Right atrium auricular region (tissue), 2 donors: Measurements from ENCODE around the gene CGB1. TPM values are rescaled to one million over a fixed set of nuclear protein-coding genes. Genes with fewer than 3 reads are reported as not detected.

Experiments
- DNase-seq: peaks from one replicate; pipeline ENCODE4 v3.0.0-alpha.2; 2019; ENCODE audit warnings: low spot score
- H3K27ac ChIP-seq, 2 donors: fragments of 200-600 bp; sonication (generic); 1 replicate in 1 of 2; 2 replicates in 1 of 2; pipeline ENCODE4 v1.5.1; 2016 to 2019
- H3K27me3 ChIP-seq, 2 donors: fragments of 200-600 bp; sonication (generic); one replicate each; pipeline versions ENCODE4 v1.5.1 to v1.6.0; 2017 to 2019
- H3K36me3 ChIP-seq: fragments of 200-600 bp; sonication (generic); one replicate; pipeline ENCODE4 v1.5.1; 2016
- H3K4me1 ChIP-seq, 2 donors: fragments of 200-600 bp; sonication (generic); one replicate each; pipeline versions ENCODE4 v1.5.1 to v1.6.0; 2017 to 2019
- H3K4me3 ChIP-seq, 2 donors: fragments of 200-600 bp; sonication (generic); 1 replicate in 1 of 2; 2 replicates in 1 of 2; pipeline ENCODE4 v1.5.1; 2017 to 2019; ENCODE audit warnings: mild to moderate bottlenecking in 1 of 2, moderate library complexity in 1 of 2
- H3K9me3 ChIP-seq, 2 donors: fragments of 200-600 bp; sonication (generic); one replicate each; pipeline ENCODE4 v1.5.1; 2019
- total RNA-seq, 2 donors: library from RNA; depleted of rRNA; stranded (reverse); fragments of >200 nt; gene quantifications; one replicate each; pipeline ENCODE4 v1.1.0, GENCODE V29; 2016
- TF ChIP-seq, protein P1 (sequence below), 2 donors: fragments of 200-600 bp; sonication (generic); IDR thresholded peaks; one replicate each; pipeline ENCODE4 v1.5.1; 2019; ENCODE audit warnings: antibody characterized with exemption in 2 of 2

Gene CGB1
- total RNA-seq, 2 donors from 2014 or later = not detected

DNA sequence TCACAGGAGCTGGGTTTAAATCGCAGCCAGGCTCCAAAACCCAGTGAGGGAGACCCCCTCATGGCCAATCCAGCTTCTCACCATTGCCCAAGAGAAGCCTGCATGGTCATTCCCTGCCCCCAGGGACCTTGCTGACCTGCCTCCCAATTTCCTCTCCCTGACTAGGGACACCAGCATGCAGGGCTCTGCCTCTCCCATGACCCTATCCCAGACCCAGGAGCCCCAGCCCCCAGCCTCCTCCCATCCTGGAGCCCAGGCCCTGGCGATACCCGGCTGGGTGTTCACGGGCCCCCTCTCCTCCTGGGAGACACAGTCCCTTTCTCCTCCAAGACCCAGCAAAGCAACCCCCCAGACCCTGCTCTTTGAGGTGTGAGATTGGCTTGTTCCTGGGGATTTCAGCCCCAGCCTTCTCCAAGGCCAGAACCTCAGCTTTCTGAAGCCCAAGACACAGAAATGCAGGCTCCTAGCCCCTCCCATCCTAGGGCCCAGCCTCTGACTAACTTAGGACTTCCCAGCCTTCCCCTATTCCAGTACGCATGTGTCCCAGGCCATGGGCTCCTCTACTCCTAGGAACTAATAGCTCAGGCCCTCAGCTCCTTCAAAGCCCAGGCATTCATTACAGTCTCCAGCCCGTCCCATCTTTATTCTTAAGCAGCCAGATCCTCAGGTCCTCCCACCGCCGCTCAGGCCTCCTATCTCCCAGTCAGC, 44.7 kb downstream of the CGB1 start:
- TF ChIP-seq, protein P1, sequence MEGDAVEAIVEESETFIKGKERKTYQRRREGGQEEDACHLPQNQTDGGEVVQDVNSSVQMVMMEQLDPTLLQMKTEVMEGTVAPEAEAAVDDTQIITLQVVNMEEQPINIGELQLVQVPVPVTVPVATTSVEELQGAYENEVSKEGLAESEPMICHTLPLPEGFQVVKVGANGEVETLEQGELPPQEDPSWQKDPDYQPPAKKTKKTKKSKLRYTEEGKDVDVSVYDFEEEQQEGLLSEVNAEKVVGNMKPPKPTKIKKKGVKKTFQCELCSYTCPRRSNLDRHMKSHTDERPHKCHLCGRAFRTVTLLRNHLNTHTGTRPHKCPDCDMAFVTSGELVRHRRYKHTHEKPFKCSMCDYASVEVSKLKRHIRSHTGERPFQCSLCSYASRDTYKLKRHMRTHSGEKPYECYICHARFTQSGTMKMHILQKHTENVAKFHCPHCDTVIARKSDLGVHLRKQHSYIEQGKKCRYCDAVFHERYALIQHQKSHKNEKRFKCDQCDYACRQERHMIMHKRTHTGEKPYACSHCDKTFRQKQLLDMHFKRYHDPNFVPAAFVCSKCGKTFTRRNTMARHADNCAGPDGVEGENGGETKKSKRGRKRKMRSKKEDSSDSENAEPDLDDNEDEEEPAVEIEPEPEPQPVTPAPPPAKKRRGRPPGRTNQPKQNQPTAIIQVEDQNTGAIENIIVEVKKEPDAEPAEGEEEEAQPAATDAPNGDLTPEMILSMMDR (IDR thresholded peaks at IDR 0.05) = no peak
- Histone ChIP-seq H3K4me1 (peaks cover 0 to 40% of the 10 kb centered on the region in 2 donors), H3K27ac (peak overlapping the region; percentile 91 to 95), H3K36me3 (peaks cover 15% of the 10 kb centered on the region), H3K9me3 (no peaks in the 10 kb centered on the region), H3K4me3 (peak overlapping the region; percentile 75), H3K27me3 (no peaks in the 10 kb centered on the region)
- DNase-seq = peak; percentile 78

DNA sequence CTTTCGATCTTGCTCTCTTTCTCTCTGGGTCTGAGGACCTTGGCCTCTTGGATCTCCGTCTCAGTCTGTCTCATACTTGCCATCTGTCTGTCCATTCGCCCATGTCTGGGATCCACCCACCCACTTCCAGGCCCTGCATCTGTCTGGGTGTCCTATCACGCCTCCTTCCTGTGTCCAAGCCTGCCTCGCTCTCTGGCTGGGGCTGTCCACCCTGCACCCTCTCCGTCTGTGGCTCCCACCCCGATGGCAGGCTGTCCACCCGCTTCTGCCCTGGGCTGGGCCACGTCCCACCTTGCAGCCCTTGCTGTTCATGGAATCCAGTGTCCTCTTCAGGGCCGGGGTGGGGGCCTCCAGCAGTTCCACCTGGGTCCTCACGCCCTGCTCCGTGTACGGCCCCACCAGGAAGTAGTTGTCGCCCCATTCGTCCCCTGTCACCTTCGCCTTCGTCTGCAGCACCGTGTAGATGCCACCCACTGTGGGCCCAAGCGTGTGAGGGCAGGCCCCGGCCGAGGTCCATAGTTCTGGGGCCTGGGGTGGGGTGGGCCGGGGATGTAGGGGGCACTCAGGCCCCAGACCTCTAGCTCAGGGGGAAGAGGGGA, 45.6 kb downstream of the CGB1 start:
- H3K27ac ChIP-seq = peak overlapping the region; percentile 91 to 95
- H3K4me3 ChIP-seq = peak overlapping the region; percentile 75
- TF ChIP-seq, protein P1 (IDR thresholded peaks at IDR 0.05) = no peak
- DNase-seq = no peak
- H3K27me3 ChIP-seq = no peaks in the 10 kb centered on the region
- H3K4me1 ChIP-seq = peaks cover 0 to 40% of the 10 kb centered on the region in 2 donors
- peaks cover 24% of the 10 kb centered on the region for H3K36me3 ChIP-seq
- H3K9me3 ChIP-seq = no peaks in the 10 kb centered on the region

GRCh38 chr19:48990400-48990799, 46.3 kb downstream of the CGB1 start:
- Histone ChIP-seq H3K27me3 (no peaks in the 10 kb centered on the region), H3K4me3 (no peak overlapping the region), H3K27ac (peak overlapping the region; percentile 91 to 95), H3K36me3 (peaks cover 31% of the 10 kb centered on the region), H3K4me1 (peaks cover 0 to 40% of the 10 kb centered on the region in 2 donors), H3K9me3 (no peaks in the 10 kb centered on the region)
- no peak for DNase-seq
- TF ChIP-seq, protein P1 (IDR thresholded peaks at IDR 0.05) = no peak

DNA sequence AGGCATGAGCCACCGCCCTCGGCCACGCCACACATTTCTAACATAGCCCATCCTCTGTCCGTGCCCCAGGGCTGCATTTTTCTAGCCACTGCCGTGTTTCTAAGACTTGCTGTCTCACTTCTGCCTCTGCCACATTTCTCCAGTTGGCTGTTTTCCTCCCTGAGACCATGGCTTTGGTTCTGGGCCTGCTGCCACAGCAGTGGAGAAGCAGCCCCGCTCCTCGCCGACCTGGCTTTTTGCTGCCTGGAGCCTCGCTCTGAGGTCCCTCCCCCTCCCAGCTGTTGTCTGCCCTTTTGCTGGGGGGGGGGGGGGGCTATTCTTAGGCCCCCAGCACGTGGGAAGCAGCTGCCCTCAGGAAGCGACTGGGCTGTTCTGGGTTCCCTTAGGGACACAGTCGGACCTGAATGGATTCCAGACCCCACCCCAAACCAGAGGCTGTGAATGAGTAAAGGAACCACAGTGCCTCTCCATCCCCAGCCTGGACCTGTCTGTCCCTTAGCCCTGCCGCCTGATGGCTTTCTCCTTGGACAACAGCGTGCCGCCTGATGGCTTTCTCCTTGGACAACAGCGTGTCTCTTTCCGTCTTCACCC, 46.9 kb downstream of the CGB1 start:
- Histone ChIP-seq H3K36me3 (peaks cover 38% of the 10 kb centered on the region), H3K4me1 (peaks cover 0 to 37% of the 10 kb centered on the region in 2 donors), H3K9me3 (no peaks in the 10 kb centered on the region), H3K27me3 (no peaks in the 10 kb centered on the region), H3K4me3 (no peak overlapping the region), H3K27ac (peak overlapping the region; percentile 91 to 95)
- DNase-seq = no peak
- TF ChIP-seq, protein P1 (IDR thresholded peaks at IDR 0.05) = no peak

DNA sequence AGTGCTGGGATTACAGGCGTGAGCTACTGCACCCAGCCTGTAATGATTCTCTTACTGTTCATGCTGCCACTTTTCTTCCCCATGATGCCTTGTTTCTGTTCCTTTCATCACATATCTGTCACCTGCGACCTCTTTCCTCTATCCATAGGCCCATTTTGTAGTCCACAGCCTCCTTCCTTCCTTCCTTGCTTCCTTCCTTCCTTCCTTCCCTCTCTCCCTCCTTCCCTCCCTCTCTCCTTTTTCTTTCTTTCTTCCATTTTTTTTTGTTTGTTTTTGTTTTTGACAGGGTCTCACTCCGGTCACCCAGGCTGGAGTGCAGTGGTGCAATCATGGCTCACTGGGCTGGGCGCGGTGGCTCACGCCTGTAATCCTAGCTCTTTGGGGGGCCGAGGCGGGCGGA, 47.8 kb downstream of the CGB1 start:
- H3K36me3 ChIP-seq = peaks cover 47% of the 10 kb centered on the region
- no peaks in the 10 kb centered on the region for H3K9me3 ChIP-seq
- DNase-seq = no peak
- peaks cover 0 to 28% of the 10 kb centered on the region in 2 donors for H3K4me1 ChIP-seq
- H3K27me3 ChIP-seq = no peaks in the 10 kb centered on the region
- TF ChIP-seq, protein P1 (IDR thresholded peaks at IDR 0.05) = no peak
- H3K4me3 ChIP-seq = no peak overlapping the region
- H3K27ac ChIP-seq = no peak overlapping the region
